ENCODE measurements around the gene MDM2.

MDM2 gene

DNA sequence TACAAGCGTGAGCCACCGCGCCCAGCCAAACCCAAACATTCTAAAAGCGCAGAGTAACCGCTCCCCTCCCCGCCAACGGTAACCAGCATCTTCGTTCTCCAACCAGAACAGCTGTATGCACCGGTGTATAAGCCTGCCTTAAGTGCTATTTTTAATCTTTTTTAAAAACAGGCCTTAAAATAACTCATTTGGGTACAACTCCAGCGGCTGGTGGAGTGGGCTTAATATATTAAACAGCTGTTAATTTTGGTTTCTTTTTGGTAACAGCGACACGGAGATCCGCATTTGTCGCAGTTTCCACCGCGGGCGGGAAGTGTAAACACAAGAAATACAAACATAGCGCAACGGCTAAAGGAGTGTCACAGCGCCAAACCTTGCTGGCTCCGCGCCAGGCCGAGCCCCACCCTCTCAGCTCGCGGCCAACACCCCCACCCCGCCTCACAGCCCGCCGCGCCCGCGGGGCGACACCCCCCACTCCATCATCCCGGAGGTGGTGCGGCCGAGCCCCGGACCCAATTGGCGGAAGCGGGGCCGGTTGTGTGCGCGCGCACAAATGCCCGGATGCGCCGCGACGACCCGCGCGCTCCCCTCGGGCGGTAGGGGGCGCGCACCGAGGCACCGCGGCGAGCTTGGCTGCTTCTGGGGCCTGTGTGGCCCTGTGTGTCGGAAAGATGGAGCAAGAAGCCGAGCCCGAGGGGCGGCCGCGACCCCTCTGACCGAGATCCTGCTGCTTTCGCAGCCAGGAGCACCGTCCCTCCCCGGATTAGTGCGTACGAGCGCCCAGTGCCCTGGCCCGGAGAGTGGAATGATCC is at the start of gene MDM2:
TSS of gene MDM2 (plus strand) at position 602 of the 812 bp plus-strand sequence. CDS start 301 bp downstream, outside the sequence.
- DNase-seq (ENCODE audit: low spot score), result peak; percentile 97

DNA sequence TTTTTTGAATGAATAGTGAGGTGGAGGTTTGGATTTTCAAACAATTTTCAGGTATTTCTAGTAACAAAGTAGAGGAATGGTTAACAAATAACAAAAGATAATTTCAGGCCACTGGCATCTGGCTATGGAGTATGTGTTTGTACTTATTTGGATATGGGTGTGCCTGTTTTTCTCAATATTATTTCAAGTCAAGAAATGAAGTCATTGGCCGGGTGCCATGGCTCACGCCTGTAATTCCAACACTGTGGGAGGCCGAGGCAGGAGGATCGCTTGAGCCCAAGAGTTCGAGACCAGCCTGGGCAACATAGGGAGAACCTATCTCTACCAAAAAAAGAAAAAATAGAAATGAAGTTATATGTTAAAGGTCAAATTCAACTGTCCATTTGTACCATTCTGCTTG is 48.1 kb upstream of the MDM2 start:
- DNase-seq (ENCODE audit: low spot score), result no peak

DNA sequence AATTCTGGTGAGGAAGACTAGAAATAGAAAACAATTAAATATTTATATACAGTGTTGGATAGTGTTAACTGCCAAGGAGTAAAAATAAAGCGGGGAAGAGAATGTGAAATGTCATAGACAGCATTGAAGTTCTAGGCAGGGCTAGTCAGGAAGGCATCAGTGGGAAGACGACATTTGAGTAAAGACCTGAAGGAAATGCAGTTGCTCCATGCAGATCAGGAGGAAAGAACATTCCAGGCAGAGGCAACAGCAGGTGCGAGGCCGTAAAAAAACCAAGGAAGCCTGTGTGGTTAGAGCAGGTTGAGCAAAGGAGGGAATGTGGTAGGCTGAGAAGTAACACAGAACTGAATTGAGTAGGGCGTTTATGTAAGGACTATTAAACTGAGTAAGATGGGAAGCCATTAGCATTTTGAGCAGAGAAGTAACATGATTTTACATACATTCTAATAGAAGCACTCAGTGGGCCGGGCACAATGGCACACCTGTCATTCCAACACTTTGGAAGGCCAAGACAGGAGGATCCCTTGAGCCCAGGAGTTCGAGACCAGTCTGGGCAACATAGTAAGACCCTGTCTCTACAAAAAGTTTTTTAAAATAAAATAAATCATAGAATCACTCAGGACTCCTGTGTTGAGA is 47.1 kb upstream of the MDM2 start:
- DNase-seq (ENCODE audit: low spot score), result no peak

DNA sequence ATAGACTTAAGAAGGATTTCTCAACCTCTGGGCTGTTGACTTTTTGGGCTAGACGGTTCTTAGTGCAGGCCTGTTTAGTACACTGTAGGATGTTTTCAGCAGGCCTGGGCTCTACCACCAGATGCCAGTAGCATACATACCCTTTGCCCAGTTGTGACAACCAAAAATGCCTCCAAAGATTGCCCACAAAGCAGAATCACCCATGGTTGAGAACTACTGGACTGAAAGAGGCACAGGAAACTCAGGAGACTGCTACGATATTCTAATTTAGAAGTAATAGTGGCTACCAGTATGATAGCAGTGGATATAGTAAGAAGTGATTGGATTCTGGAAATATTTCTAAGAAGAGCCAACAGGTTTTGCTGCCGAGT is 46.5 kb upstream of the MDM2 start:
- DNase-seq (ENCODE audit: low spot score), result no peak

DNA sequence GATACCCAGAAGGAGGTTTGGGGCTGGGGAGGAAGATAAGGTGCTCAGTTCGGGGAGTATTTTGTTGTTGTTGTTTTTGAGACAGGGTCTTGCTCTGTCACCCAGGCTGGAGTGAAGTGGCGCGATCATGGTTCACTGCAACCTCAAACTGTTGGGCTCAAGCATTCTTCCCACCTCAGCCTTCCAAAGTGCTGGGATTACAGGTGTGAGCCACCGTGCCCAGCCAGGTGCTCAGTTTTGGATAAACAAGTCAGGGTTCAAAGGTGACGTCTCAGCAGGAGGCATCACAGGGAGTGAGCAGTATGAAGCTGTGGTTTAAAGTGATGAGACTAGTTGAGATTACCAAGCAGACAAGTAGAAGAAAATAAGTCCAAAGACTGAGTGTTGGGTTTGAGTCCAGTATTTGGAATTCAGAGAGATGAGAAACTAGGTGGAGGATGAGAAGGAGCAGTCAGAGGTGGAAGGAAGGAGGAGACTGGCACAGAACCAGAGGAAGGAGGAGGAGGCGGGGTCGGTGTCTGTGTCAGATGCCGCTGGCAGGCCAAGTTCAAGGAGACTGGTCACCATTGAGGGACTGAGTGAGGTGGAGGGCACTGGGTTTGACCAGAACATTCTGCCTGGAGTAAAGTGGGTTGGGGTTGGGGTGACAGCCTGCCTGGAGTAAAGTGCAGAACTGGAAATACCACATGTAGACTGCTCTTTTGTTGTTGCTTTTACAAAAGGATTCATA is 45.9 kb upstream of the MDM2 start:
- no peak for DNase-seq (ENCODE audit: low spot score)

DNA sequence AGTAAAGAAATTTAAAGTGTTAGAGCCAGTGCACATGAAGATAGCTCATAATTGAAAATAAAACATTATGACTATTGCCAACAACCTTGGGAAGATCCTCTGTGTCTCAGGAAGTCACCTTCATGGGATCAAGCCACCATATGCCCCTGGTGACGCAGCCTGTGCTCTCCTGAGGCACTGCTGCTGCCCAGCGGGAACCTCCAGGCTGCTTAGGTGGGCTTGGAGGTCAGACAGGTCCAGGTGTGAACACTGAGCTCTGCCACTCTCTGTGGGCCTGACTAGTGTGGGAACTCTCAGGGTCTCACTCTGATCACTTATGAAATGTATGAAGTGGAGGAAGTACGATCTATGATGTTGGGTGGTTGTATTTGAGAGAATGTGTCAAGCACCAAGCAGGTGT is 45.3 kb upstream of the MDM2 start:
- DNase-seq (ENCODE audit: low spot score), result no peak

DNA sequence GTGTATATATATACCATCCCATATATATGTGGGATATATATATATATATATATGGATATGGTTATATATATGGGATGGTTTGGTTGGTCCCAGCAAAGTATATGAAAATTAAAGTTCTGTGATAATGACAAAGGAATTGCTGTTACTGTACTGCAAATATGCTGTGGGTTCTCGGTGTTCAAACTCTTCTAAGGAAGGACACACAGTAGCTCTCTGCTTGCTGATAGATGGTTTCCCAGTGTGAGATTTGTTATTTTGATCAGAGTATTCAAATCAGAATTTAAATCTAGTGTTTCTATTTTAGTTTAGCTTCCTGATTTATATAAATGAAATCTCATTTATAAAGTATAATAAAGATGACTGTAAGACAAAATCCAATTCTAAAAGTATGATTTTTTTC is 42.3 kb upstream of the MDM2 start:
- no peak for DNase-seq (ENCODE audit: low spot score)

DNA sequence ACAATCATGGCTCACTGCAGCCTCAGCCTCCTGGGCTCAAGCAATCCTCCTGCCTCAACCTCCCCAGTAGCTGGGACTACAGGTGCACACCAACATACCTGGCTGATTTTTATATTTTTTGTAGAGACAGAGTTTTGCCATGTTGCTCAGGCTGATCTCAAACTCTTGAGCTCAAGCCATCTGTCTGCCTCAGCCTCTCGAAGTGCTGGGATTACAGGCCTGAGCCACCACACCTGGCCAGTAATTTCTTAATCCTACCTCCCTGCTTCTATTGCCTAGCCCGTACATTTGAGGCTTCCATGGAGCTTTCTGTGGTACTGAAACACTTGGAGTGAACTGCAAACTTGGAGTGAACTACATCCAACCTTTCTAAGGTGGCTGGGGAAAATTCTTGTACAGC is 41.3 kb upstream of the MDM2 start:
- DNase-seq (ENCODE audit: low spot score), result no peak

DNA sequence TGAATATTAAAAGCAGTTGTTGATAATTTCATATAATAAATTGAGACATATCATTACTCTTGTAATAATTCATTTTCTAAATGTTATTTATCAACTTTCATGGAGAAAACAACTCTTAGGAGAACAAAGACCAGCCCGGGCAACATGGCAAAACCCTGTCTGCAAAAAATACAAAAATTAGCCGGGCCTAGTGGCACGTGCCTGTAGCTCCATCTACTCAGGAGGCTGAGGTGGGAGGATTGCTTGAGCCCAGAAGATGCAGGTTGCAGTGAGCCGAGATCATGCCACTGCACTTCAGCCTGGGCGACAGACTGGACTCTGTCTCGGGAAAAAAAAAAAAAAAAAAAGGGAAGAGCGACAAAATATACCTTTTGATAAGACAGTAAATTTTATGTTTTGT is 40.8 kb upstream of the MDM2 start:
- no peak for DNase-seq (ENCODE audit: low spot score)

DNA sequence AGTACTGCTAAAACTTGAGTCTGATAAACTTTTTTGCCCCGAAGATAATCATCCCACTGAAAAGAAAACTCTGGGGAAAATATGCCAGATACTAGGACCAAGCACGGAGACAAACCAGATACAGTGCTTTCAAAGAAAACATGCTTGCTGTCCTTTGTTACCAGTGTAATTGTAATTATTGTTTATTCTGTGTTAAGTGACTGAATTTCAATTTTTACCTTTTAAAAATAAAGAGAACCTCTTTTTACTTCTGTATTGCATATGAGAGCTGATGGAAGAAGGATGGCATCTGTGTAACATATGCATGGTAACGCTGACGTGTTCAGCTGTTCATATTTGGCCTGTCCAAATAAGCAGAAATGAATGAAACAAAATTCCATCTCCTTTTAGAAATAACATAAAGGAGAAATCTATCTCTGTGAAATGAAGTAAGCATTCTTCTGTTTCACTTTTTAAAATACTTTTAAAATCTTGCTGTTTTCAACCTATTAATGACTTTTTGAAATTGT is 39.5 kb upstream of the MDM2 start:
- DNase-seq (ENCODE audit: low spot score), result no peak

DNA sequence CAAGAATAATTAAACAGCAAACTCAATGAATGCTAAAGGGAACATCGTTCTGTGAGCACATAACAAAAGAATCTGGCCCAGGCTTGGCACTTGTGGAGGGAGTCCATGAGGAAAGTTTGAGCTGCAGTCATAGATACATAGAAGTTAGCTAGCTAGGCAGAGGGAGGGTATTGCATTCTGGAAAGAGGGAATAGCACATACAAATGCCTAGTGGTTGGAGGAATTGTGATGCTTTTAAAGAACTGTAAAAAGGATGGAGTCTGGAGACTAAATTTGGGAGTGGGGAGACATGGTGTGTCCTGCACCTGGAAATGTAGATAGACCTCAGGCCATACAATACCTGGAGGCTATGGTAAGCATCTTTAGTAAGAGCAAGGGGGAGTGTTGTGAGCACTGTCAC is 38.0 kb upstream of the MDM2 start:
- no peak for DNase-seq (ENCODE audit: low spot score)

DNA sequence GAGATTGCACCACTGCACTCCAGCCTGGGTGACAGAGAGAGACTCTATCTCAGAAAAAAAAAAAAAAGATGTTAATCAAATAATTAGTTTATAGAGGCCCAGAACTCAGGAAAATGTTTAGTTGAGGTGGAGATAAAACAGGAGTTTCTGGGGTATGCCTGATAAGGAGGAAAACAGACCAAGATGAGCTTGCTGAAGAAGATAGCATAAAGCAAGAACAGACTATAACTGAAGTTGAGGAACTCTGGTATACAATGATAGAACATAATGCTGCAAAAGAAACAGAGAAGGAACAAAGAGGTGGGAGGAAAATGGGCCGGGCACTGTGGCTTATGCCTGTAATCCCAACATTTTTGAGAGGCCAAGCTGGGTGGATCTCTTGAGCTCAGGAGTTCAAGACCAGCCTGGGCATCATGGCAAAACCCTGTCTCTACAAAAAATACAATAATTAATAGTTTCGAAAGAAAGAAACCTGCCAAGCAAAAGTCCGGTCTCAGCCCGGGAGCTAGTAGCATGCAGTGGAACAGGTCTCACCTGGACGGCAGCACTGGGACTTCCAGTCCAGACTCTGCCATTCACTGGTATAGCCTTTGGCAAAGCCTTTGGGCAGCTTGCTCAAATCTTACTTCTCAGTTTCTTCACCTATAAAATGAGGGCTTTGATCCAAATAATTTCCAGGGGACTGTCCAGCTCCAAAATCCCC is 36.6 kb upstream of the MDM2 start:
- DNase-seq (ENCODE audit: low spot score), result no peak

DNA sequence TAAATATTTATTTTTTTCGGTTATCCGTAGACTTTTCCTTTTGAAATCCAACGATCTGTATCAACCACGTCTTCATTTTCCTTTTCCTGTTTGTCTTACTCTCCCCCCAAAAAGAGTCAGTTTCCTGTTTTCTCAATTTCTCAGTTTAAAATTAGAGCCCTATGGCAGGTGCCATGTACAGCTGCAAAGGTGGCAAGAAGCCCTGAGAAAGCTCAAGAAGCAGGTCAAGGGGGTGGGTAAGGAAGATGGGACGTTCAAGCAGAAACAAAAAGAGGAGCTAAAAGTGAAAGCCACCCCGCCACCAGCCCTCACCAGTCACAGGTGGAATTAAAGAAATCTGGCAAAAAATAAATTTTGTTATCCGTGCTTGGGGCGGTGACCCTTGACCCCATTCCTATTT is 35.3 kb upstream of the MDM2 start:
- DNase-seq (ENCODE audit: low spot score), result no peak

DNA sequence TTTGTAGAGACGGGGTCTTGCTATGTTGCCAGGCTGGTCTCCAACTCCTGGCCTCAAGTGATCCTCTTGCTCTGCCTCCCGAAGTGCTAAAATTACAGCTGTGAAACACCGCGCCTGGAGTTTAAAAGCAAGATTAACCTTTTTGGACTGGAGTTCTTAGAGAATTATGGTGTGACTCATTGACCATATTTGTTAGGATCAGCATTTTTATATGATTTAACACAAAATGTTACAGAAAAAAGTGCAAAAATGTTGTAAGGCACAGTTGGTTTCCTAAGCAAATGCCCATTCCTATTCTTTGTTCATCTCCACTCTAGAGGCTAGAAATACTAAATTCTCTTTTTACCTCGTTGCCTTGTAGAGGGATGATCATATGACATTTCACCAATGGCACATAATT is 34.4 kb upstream of the MDM2 start:
- DNase-seq (ENCODE audit: low spot score), result no peak

DNA sequence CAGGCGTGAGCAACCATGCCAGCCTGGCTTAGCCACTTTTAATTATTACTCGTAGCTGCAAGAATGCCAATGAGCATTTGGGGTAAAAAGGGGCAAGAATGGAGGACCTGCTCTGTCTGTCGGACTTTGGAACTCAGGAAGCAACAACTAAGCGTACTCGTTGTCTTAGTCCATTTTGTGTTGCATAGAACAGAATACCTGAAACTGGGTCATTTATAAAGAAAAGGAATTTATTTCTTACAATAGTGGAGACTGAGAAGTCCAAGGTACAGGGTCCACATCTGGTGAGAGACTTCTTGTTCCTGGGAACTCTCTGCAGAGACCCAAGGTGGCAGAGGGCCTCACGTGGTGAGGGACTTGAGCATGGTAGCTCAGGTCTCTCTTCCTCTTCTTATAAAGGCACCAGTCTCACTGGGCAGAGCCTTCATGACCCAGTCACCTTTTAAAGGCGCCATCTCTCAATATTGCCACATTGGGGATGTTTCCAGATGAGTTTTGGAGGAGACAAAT is 32.8 kb upstream of the MDM2 start:
- no peak for DNase-seq (ENCODE audit: low spot score)

DNA sequence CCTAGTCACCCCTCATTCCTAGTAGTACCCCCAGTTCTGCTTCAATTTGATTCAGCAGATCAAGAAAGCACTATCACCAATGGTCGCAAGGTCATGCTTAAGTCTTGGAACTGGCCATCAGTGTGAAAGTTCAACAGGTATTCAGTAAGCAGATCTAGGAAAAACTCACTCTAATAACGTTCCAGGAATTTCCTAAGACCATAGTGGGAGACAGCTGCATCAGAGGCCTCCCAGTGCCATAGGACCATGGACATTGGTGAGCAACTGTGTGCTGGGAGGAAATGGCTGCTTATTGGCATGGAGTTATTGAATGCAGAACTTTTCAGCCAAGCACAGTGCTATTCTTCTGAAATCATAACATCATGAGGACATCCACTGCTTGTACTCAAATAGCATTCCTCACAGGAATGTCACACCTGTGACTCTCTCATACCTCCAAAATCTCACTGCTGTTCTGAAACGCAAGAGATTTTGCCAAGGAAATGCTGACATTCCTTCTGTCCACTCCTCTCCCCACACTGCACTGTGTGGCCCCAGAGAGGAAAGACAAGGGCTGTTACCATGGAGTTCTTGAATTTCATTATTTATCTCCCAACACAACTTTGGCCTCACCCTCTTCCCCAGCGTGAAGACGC is 30.9 kb upstream of the MDM2 start:
- DNase-seq (ENCODE audit: low spot score), result no peak

DNA sequence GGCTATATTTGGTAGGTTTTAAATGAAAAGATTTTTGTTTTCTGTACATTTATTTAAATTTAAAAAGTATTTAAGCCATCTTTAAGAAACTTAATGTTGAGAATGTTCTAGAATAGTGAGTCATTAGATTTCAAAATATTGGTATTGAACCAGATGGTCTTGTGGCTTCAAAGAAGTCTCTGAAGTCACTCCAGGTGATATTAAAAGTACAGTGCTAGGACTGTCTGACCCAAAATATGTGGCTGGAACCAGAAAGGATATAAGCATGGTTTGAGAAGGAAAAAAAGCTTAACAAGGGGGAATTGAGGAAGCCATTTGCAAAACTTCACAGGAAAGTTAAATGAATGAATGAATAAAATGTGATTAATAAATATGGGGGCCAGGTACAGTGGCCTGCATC is 28.7 kb upstream of the MDM2 start:
- no peak for DNase-seq (ENCODE audit: low spot score)

DNA sequence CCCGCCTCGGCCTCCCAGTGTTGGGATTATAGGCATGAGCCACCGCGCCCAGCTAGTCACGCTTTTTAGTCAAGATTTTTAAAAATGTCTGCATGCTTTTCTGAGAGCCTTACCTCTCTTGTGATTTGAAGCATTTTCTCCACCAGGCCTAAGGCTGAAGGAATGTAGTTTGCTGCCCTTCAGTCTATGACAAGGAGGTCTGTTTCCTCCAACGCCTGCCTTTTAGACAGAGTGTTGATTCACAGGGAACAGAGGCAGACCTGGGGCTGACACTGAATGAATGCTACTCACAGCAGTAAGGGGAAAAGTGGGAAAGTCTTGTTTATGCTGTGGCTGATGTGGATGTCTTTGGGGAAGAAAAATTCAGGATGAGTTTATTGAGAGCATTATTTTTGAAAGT is 27.2 kb upstream of the MDM2 start:
- no peak for DNase-seq (ENCODE audit: low spot score)

DNA sequence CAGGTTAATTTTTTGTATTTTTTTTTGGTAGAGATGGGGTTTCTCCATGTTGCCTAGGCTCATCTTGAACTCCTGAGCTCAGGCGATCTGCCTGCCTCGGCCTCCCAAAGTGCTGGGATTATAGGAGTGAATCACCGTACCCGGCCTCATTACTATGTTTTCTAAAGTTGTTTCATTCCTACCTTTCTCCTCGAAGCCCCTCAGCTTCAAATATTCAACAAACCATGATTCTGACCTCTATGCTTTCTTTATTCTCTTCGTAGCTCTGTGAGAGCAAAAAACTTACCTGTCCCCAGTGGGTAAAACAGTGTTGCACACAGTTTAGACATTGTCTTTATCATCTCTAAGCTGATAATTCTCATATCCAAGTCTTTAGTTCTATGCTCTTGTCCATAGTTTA is 26.2 kb upstream of the MDM2 start:
- no peak for DNase-seq (ENCODE audit: low spot score)

DNA sequence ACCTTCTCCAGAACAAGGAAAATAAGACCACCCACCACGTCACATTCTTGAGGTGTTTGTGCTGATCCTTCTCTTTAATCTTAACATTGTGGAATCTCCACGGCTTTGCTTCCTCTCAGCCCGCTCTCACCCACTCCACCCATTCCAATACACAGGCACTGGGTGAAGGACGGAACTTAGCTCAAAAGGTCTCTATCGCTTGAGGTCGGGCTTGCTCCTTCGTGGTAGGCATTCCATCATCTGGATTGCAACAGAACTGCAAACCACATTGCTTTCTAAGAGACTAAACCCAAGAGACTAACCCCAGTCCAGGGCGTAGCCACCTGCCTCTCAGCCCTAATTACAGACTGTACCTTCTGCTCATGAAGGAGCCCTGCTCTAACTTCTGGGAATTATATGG is 24.0 kb upstream of the MDM2 start:
- DNase-seq (ENCODE audit: low spot score), result no peak

DNA sequence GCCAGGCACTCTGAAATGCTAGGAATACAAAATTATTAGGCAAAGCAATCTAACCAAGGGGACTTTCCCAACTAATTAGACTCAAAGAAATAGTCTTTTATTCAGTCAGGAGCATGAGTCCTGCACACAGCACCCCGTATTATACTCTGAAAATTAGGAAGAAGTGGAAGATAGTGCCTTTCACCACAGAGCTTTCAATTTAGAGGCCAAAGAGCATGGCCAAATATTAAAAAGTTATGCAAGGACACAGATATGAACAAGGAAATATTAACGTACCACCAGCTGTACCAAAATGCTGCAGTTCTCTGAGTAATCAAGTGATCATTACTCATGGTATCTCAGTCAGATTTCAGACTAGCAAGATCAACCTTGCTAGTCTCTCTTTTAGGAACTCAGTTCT is 22.6 kb upstream of the MDM2 start:
- no peak for DNase-seq (ENCODE audit: low spot score)

DNA sequence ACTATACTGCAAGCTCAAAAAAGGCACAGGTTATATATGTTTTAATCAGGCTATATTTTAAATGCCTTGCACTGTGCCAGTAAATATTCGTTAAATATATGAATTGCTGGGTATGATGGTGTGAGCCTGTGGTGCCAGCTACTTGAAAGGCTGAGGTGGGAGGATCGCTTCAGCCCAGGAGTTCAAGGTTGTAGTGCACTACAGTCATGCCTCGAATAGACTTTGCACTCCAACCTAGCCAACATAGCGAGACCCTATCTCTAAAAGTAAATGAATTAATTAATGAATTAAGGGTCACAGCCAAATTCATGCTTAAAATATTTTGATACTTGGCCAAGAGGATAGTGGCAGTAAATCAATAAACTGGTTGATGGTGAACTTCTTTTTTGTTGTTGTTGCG is 22.2 kb upstream of the MDM2 start:
- DNase-seq (ENCODE audit: low spot score), result no peak
